ENCODE measurements around the gene ZFYVE9. TPM values are rescaled to one million over a fixed set of nuclear protein-coding genes. Genes with fewer than 3 reads are reported as not detected.
"Not testable (repeated sequence)": the region's sequence is repeated elsewhere in the genome, so short reads cannot be mapped to it uniquely, and the experiment has no call there.

The ZFYVE9 gene
- total RNA-seq, 1 experiment from 2014 or later, result 18.0 TPM

DNA sequence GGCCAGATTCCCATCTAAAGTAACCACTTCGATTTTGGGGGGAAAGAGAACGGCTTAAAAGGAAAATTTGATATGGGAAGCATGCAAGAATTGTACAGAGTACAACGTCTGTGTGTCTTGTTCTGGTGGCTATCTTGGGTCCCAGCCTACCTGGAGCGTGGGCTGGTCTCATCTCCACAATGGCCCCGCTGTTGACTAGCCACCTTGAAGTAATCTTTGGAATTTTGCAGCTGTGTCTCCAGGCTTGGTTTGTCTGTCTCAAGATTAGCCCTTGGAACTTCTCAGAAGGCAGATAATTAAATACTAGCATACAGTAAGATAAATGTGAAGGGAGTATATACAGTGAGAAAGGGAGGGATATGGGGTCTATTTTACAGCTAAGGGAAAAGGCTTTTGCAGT is 225.4 kb downstream of the ZFYVE9 start:
- POLR2A ChIA-PET, result no interaction called here
- DNase-seq (ENCODE audit: low read depth, low spot score), result no peak
- Histone ChIP-seq H3K27me3 (ENCODE audit: control insufficient read depth, insufficient read depth, low read length) (no peaks in the 10 kb centered on the region), H3K36me3 (ENCODE audit: control insufficient read depth, insufficient read depth, low read length) (peaks cover 6% of the 10 kb centered on the region), H3K9me3 (ENCODE audit: control insufficient read depth, insufficient read depth, low read depth, low read length) (no peaks in the 10 kb centered on the region), H3K4me3 (ENCODE audit: low read depth in 2 of 2, low read length in 2 of 2) (peak overlapping the region in 1 of 2 experiments; percentile 74; a peak in 1 of 4 replicates), H3K27ac (ENCODE audit: low read length) (peak overlapping the region; percentile 70; the same call in 1 of the 2 replicates), H3K4me1 (ENCODE audit: control insufficient read depth, insufficient read depth, low read length) (peaks cover 18% of the 10 kb centered on the region)
- BruUV-seq (replicated peaks), result no TSS peak
- no peak for ATAC-seq
- in situ Hi-C loops (cut with HindIII; ENCODE audit: low pct_unique_long_range_greater_than_20kb, low sequenced_read_pairs), result no loop called here
- CTCF ChIA-PET, result no interaction called here
- intact Hi-C loops (cut with micrococcal nuclease; ENCODE audit: unreplicated experiment), result no loop called here
- TF ChIP-seq POLR2AphosphoS5 (IDR thresholded peaks at IDR 0.05; ENCODE audit: low read depth, low read length) (no peak), SIN3A (IDR thresholded peaks at IDR 0.05; ENCODE audit: borderline replicate concordance, insufficient read depth, low read depth, low read length) (no peak), TCF7L2 (IDR thresholded peaks at IDR 0.05; ENCODE audit: low read depth, low read length) (no peak)
- TF ChIP-seq, protein P1, sequence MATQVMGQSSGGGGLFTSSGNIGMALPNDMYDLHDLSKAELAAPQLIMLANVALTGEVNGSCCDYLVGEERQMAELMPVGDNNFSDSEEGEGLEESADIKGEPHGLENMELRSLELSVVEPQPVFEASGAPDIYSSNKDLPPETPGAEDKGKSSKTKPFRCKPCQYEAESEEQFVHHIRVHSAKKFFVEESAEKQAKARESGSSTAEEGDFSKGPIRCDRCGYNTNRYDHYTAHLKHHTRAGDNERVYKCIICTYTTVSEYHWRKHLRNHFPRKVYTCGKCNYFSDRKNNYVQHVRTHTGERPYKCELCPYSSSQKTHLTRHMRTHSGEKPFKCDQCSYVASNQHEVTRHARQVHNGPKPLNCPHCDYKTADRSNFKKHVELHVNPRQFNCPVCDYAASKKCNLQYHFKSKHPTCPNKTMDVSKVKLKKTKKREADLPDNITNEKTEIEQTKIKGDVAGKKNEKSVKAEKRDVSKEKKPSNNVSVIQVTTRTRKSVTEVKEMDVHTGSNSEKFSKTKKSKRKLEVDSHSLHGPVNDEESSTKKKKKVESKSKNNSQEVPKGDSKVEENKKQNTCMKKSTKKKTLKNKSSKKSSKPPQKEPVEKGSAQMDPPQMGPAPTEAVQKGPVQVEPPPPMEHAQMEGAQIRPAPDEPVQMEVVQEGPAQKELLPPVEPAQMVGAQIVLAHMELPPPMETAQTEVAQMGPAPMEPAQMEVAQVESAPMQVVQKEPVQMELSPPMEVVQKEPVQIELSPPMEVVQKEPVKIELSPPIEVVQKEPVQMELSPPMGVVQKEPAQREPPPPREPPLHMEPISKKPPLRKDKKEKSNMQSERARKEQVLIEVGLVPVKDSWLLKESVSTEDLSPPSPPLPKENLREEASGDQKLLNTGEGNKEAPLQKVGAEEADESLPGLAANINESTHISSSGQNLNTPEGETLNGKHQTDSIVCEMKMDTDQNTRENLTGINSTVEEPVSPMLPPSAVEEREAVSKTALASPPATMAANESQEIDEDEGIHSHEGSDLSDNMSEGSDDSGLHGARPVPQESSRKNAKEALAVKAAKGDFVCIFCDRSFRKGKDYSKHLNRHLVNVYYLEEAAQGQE (IDR thresholded peaks at IDR 0.05; ENCODE audit: insufficient read depth in 1 of 2, low read depth in 2 of 2, low read length in 1 of 2), result no peak
- TF ChIP-seq, protein P2, sequence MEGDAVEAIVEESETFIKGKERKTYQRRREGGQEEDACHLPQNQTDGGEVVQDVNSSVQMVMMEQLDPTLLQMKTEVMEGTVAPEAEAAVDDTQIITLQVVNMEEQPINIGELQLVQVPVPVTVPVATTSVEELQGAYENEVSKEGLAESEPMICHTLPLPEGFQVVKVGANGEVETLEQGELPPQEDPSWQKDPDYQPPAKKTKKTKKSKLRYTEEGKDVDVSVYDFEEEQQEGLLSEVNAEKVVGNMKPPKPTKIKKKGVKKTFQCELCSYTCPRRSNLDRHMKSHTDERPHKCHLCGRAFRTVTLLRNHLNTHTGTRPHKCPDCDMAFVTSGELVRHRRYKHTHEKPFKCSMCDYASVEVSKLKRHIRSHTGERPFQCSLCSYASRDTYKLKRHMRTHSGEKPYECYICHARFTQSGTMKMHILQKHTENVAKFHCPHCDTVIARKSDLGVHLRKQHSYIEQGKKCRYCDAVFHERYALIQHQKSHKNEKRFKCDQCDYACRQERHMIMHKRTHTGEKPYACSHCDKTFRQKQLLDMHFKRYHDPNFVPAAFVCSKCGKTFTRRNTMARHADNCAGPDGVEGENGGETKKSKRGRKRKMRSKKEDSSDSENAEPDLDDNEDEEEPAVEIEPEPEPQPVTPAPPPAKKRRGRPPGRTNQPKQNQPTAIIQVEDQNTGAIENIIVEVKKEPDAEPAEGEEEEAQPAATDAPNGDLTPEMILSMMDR (IDR thresholded peaks at IDR 0.05), result no peak

DNA sequence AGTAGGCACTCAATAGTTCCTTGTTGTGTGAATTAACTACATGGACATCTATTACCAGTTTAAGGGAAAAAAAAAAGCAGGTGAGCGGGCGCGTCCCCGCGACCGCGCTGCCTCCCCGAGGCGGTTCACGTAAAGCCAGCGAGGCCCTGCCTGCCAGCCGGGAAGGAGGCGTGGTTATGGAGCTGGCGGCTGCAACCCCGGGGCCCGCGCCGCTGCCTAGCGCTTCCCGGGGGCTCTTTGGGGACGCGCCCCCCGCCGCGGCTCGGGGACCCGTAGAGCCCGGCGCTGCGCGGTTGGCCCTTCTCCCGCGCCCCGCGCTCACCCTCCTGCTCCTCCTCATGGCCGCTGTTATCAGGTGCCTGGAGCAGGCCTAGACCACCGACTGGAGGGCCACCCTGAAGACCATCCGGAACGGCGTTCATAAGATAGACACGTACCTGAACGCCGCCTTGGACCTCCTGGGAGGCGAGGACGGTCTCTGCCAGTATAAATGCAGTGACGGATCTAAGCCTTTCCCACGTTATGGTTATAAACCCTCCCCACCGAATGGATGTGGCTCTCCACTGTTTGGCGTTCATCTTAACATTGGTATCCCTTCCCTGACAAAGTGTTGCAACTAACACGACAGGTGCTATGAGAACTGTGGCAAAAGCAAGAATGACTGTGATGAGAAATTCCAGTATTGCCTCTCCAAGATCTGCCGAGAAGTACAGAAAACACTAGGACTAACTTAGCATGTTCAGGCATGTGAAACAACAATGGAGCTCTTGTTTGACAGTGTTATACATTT is 226.7 kb downstream of the ZFYVE9 start:
- Histone ChIP-seq H3K27me3 (ENCODE audit: control insufficient read depth, insufficient read depth, low read length) (no peaks in the 10 kb centered on the region), H3K4me1 (ENCODE audit: control insufficient read depth, insufficient read depth, low read length) (peaks cover 18% of the 10 kb centered on the region), H3K36me3 (ENCODE audit: control insufficient read depth, insufficient read depth, low read length) (peaks cover 4% of the 10 kb centered on the region), H3K9me3 (ENCODE audit: control insufficient read depth, insufficient read depth, low read depth, low read length) (no peaks in the 10 kb centered on the region), H3K4me3 (ENCODE audit: low read depth in 2 of 2, low read length in 2 of 2) (peak overlapping the region; percentile 51 to 57), H3K27ac (ENCODE audit: low read length) (peak overlapping the region; percentile 17)
- in situ Hi-C loops (cut with HindIII; ENCODE audit: low pct_unique_long_range_greater_than_20kb, low sequenced_read_pairs), result no loop called here
- intact Hi-C loops (cut with micrococcal nuclease; ENCODE audit: unreplicated experiment), result no loop called here
- ChIA-PET POLR2A (interaction anchor here (0.6 to 0.7 kb wide), 2 partner anchors 257 to 274 kb away, joined by 8 to 14 read pairs; no protein-coding TSS in a partner anchor), CTCF (interaction anchor here (0.7 to 1.0 kb wide), 4 partner anchors 9 to 226 kb away, joined by 3 to 4 read pairs (median 4); no protein-coding TSS in a partner anchor)
- peak; percentile 41 for ATAC-seq
- TF ChIP-seq TCF7L2 (IDR thresholded peaks at IDR 0.05; ENCODE audit: low read depth, low read length), result no peak
- no TSS peak for BruUV-seq (replicated peaks)
- DNase-seq (ENCODE audit: low read depth, low spot score), result no peak

DNA sequence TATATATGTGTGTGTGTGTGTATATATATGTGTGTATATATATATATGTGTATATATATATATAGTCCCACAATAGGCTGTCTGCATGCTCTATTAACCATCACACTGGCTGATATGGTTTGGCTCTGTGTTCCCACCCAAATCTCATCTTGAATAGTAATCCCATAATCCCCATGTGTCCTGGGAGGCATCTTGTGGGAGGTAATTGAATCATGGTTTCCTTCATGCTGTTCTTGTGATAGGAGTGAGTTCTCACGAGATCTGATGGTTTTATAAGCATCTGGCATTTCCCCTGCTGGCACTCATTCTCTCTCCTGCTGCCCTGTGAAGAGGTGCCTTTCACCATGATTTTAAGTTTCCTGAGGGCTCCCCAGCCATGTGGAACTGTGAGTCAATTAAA is 228.0 kb downstream of the ZFYVE9 start:
- DNase-seq (ENCODE audit: low read depth, low spot score); ATAC-seq; in situ Hi-C loops (cut with HindIII; ENCODE audit: low pct_unique_long_range_greater_than_20kb, low sequenced_read_pairs); H3K9me3 ChIP-seq (ENCODE audit: control insufficient read depth, insufficient read depth, low read depth, low read length); intact Hi-C loops (cut with micrococcal nuclease; ENCODE audit: unreplicated experiment); H3K4me3 ChIP-seq (ENCODE audit: low read depth in 2 of 2, low read length in 2 of 2); CTCF ChIA-PET; H3K27ac ChIP-seq (ENCODE audit: low read length); POLR2A ChIA-PET; H3K27me3 ChIP-seq (ENCODE audit: control insufficient read depth, insufficient read depth, low read length); H3K36me3 ChIP-seq (ENCODE audit: control insufficient read depth, insufficient read depth, low read length); BruUV-seq (replicated peaks): not testable (repeated sequence)
- H3K4me1 ChIP-seq (ENCODE audit: control insufficient read depth, insufficient read depth, low read length), result peaks cover 14% of the 10 kb centered on the region
